ENCODE results near the gene ZNF423. TPM values are rescaled to one million over a fixed set of nuclear protein-coding genes. Genes with fewer than 3 reads are reported as not detected.

The ZNF423 gene
- total RNA-seq, 3 donors from 2014 or later = 0.03 TPM; not detected in 2

- DNase-seq (no peak), ATAC-seq (peak in 1 of 2 donors; percentile 71)
- Mint-ChIP-seq H3K27me3 (ENCODE audit: low read depth) (peaks cover 6% of the 10 kb centered on the region), H3K9me3 (no peaks in the 10 kb centered on the region), H3K4me3 (no peak overlapping the region), H3K36me3 (ENCODE audit: insufficient read depth) (no peaks in the 10 kb centered on the region), H3K4me1 (ENCODE audit: low read depth) (no peaks in the 10 kb centered on the region)
Measured at GRCh38 chr16:49592546-49593423, 263.1 kb downstream of the ZNF423 start.

GRCh38 chr16:49590166-49590871, 265.6 kb downstream of the ZNF423 start:
- Mint-ChIP-seq H3K27me3 (ENCODE audit: low read depth) (peaks cover 5% of the 10 kb centered on the region), H3K4me3 (no peak overlapping the region), H3K36me3 (ENCODE audit: insufficient read depth) (no peaks in the 10 kb centered on the region), H3K4me1 (ENCODE audit: low read depth) (no peaks in the 10 kb centered on the region), H3K9me3 (no peaks in the 10 kb centered on the region)
- ATAC-seq = no peak
- DNase-seq = no peak

DNA sequence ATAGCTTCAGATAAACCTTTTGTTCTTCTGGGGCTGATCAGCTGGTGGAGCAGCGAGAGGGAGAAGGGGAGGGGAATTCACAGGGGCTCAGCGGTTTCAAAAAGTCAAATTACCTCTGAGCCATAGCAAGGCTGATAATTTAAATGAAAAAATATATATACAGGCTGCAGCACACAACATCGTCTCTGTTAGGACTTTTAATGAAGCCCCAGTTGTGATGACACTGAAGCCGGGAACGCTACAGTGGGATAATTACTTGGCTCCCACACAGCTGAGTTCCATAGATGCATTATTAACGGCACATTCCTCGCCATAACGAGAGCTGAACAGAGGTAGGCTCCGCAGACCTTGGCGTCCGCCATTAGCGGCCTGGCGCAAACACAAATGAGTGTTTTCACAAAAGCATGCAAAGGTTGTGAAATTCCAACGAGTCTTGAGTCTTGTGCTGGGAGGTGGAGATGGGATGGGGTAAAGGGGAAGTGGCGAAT, 266.3 kb downstream of the ZNF423 start:
- Mint-ChIP-seq H3K4me1 (ENCODE audit: low read depth) (no peaks in the 10 kb centered on the region), H3K27me3 (ENCODE audit: low read depth) (peaks cover 5% of the 10 kb centered on the region), H3K4me3 (no peak overlapping the region), H3K36me3 (ENCODE audit: insufficient read depth) (no peaks in the 10 kb centered on the region), H3K9me3 (no peaks in the 10 kb centered on the region)
- ATAC-seq (no peak), DNase-seq (no peak)

DNA sequence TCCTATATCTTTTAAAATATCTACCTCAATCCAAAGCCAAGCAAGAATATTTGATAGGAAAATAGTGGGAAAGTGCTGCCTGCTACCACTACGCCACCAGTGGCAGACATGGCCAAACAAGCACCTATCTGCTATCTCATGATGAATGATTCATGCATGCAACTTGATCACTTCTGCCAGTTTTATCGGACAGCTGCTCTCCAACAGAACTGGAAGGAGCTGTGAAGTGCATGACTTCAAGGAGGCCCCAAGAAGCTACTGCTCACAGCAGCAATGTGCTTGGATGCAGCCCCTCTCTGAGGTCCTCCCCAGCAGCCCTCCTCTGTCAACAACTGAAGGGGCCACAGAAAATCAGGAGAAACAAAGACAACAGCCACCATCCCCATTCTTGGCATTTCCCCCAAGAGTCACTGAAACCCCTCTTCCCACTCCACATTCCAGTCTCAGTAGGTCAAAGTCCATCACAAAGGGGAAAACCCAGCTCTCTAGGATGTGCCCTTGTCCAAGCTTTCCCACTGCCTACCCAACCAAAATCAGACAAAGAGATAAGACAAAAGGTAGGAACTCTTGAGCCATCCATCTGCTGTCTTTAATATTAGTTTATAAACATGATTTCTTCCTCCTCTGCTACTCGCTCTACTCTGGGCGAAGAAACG, 267.1 kb downstream of the ZNF423 start:
- no peaks in the 10 kb centered on the region for H3K4me1 Mint-ChIP-seq (ENCODE audit: low read depth)
- no peaks in the 10 kb centered on the region for H3K27me3 Mint-ChIP-seq (ENCODE audit: low read depth)
- ATAC-seq = no peak
- no peak for DNase-seq
- no peaks in the 10 kb centered on the region for H3K9me3 Mint-ChIP-seq
- no peak overlapping the region for H3K4me3 Mint-ChIP-seq
- no peaks in the 10 kb centered on the region for H3K36me3 Mint-ChIP-seq (ENCODE audit: insufficient read depth)

GRCh38 chr16:49588026-49588425, 267.9 kb downstream of the ZNF423 start:
- ATAC-seq = no peak
- H3K4me1 Mint-ChIP-seq (ENCODE audit: low read depth) = no peaks in the 10 kb centered on the region

GRCh38 chr16:49587511-49587910, 268.4 kb downstream of the ZNF423 start:
- Mint-ChIP-seq H3K4me1 (ENCODE audit: low read depth) (no peaks in the 10 kb centered on the region), H3K4me3 (no peak overlapping the region)
- no peak for DNase-seq

More at GRCh38 chr16:49588026-49588425, 267.9 kb downstream of the ZNF423 start:
- no peak overlapping the region for H3K4me3 Mint-ChIP-seq
- H3K9me3 Mint-ChIP-seq = no peaks in the 10 kb centered on the region
- no peak for DNase-seq
- H3K36me3 Mint-ChIP-seq (ENCODE audit: insufficient read depth) = no peaks in the 10 kb centered on the region
- no peaks in the 10 kb centered on the region for H3K27me3 Mint-ChIP-seq (ENCODE audit: low read depth)

DNA sequence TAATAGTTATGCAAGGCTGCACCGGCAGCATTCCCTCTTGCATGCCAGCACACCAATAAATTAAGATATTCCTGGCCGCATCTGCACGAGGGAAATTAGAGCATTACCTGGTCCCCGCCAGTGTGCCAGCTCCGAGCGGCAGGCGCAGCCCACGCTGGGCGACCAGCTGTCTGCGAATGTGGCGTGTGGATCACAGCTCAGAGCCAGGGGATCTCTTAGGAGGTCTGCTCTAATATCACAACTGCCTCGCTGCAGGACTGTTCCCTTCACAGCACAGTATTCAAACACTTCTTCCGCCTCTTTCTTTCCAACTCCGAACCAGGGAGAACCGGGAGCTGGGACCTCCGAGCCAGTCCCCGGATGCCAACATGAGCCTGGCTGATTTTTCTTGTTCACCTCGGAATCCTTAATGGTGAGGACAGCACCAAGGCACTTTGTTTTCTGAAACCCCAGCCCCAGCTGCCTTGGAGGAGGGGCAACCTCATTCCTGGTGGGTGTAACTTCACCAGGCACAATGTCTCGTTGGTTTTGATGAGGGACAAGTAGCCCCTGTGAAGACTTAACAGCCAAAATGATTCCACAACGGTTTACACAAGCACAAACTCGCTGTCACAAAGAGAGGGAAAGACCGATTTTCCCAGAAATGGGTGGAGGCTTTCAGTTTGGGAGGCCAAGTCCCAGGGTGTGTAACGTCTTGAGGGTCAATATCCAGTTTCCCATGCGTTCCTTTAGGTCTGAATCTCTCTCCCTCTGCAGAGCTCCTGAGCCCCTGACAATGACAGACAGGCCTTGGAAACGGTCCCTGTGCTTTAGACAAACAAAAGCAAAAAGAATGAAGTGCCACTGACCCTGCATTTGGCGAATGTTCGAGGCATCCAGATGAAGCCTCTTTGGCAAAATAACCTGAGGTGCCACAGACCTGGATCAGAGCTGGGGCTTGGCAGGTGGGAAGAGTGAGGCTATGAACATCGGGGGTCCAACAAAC, 269.2 kb downstream of the ZNF423 start:
- Mint-ChIP-seq H3K4me1 (ENCODE audit: low read depth) (no peaks in the 10 kb centered on the region), H3K4me3 (no peak overlapping the region), H3K27me3 (ENCODE audit: low read depth) (no peaks in the 10 kb centered on the region), H3K36me3 (ENCODE audit: insufficient read depth) (no peaks in the 10 kb centered on the region), H3K9me3 (no peaks in the 10 kb centered on the region)
- ATAC-seq (no peak), DNase-seq (no peak)

More at GRCh38 chr16:49587511-49587910, 268.4 kb downstream of the ZNF423 start:
- Mint-ChIP-seq H3K36me3 (ENCODE audit: insufficient read depth) (no peaks in the 10 kb centered on the region), H3K9me3 (no peaks in the 10 kb centered on the region), H3K27me3 (ENCODE audit: low read depth) (no peaks in the 10 kb centered on the region)
- no peak for ATAC-seq

- no peak for DNase-seq
- H3K27me3 Mint-ChIP-seq (ENCODE audit: low read depth) = no peaks in the 10 kb centered on the region
- no peak for ATAC-seq
- H3K9me3 Mint-ChIP-seq = no peaks in the 10 kb centered on the region
- no peaks in the 10 kb centered on the region for H3K36me3 Mint-ChIP-seq (ENCODE audit: insufficient read depth)
- H3K4me3 Mint-ChIP-seq = no peak overlapping the region
- H3K4me1 Mint-ChIP-seq (ENCODE audit: low read depth) = no peaks in the 10 kb centered on the region
Measured at GRCh38 chr16:49585143-49585832, 270.6 kb downstream of the ZNF423 start.

DNA sequence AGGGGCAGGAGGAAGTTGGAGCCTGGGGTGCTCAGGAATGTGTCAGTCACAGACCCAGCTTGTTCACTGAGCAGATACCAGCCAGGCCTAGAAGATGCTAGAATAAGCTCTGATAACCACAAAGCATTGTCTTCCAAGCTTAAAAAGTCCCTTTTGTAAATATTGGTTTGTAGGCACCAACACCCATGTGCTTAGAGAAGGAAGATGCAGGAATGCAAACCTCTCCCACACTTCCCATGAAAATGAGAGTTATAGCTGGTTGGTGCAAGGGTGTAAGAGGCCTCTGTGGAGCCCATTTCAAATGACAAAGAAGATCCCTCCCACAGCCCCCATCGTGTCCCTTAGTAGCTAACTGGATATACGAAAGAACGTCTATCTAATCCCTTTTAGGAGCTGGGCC, 272.0 kb downstream of the ZNF423 start:
- Mint-ChIP-seq H3K4me1 (ENCODE audit: low read depth) (no peaks in the 10 kb centered on the region), H3K36me3 (ENCODE audit: insufficient read depth) (no peaks in the 10 kb centered on the region), H3K4me3 (no peak overlapping the region), H3K9me3 (no peaks in the 10 kb centered on the region), H3K27me3 (ENCODE audit: low read depth) (peaks cover 3% of the 10 kb centered on the region)
- DNase-seq = no peak
- ATAC-seq = no peak

DNA sequence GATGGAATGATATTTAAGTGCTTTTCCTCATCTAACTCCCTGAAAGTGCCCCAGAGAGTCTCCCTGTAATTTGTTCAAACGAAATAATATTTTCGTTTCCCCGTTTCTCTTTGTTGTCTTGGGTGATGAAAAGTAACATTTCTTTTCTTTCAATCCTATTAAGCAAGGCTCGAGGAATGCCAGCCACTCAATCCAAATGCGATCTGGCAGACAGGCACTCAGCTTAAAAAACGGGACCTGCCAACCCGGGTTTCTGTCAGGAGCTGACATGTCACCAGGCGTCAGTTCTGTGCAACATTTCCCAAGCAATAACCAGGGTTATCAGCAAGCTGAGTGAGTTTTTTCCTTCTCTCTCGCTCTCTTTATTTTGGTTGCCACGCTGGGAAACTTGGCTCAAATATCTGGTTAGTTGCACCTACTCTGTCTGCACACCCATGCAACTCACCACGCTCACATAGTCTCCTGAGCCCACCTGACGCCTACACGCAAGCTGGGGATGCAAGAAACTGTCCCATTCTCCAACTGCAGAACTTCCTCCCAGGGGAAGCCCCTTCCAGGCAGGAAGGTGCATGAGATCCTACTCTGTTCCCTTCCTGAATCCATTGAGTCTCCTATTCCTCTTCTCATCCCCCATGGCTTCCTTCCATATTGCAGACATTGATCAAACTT, 274.1 kb downstream of the ZNF423 start:
- H3K36me3 Mint-ChIP-seq (ENCODE audit: insufficient read depth) = no peaks in the 10 kb centered on the region
- ATAC-seq (no peak), DNase-seq (no peak)
- H3K27me3 Mint-ChIP-seq (ENCODE audit: low read depth) = peaks cover 3% of the 10 kb centered on the region
- no peak overlapping the region for H3K4me3 Mint-ChIP-seq
- H3K9me3 Mint-ChIP-seq = no peaks in the 10 kb centered on the region
- H3K4me1 Mint-ChIP-seq (ENCODE audit: low read depth) = no peaks in the 10 kb centered on the region

- Mint-ChIP-seq H3K4me1 (ENCODE audit: low read depth) (no peaks in the 10 kb centered on the region), H3K9me3 (no peaks in the 10 kb centered on the region), H3K27me3 (ENCODE audit: low read depth) (peaks cover 3% of the 10 kb centered on the region), H3K4me3 (no peak overlapping the region), H3K36me3 (ENCODE audit: insufficient read depth) (no peaks in the 10 kb centered on the region)
- no peak for DNase-seq
- no peak for ATAC-seq
Measured at GRCh38 chr16:49580751-49581303, 275.1 kb downstream of the ZNF423 start.

GRCh38 chr16:49578435-49579024, 277.4 kb downstream of the ZNF423 start:
- Mint-ChIP-seq H3K4me1 (ENCODE audit: low read depth) (no peaks in the 10 kb centered on the region), H3K36me3 (ENCODE audit: insufficient read depth) (no peaks in the 10 kb centered on the region), H3K4me3 (no peak overlapping the region), H3K9me3 (no peaks in the 10 kb centered on the region), H3K27me3 (ENCODE audit: low read depth) (peaks cover 3% of the 10 kb centered on the region)
- no peak for ATAC-seq
- no peak for DNase-seq
